GM18507 (cell line): Measurements from ENCODE around the gene INPP4B.
A peak's percentile ranks its signal among the peaks of the same experiment; 100 is the strongest.

Experiments used
- DNase-seq: peaks from one replicate; pipeline ENCODE4 v3.0.0; 2011; ENCODE audit warnings: low read depth; ENCODE audit not compliant: insufficient read length; ENCODE audit errors: extremely low spot score
- FAIRE-seq: peaks from 2 replicates; lab custom pipeline; 2011; peaks lifted over from hg19 to GRCh38; lab: Jason Lieb, UNC

The INPP4B gene

GRCh38 chr4:142372530-142373260 is 473.4 kb downstream of the INPP4B start:
- no peak for DNase-seq
- no peak for FAIRE-seq

GRCh38 chr4:142369141-142369540 is 477.0 kb downstream of the INPP4B start:
- no peak for FAIRE-seq

GRCh38 chr4:142367418-142368180 is 478.5 kb downstream of the INPP4B start:
- FAIRE-seq = no peak

More at GRCh38 chr4:142369141-142369540, 477.0 kb downstream of the INPP4B start:
- DNase-seq = no peak

GRCh38 chr4:142366769-142367181 is 479.3 kb downstream of the INPP4B start:
- DNase-seq (no peak), FAIRE-seq (no peak)

More at GRCh38 chr4:142367418-142368180, 478.5 kb downstream of the INPP4B start:
- DNase-seq = no peak

- no peak for FAIRE-seq
- no peak for DNase-seq
These were observed 480.7 kb downstream of the INPP4B start for GRCh38 chr4:142365391-142365790.

GRCh38 chr4:142363686-142364085 is 482.4 kb downstream of the INPP4B start:
- FAIRE-seq = no peak
- DNase-seq = no peak

- no peak for FAIRE-seq
- no peak for DNase-seq
These were observed 484.1 kb downstream of the INPP4B start for GRCh38 chr4:142361981-142362380.

- FAIRE-seq = no peak
These were observed 485.4 kb downstream of the INPP4B start for GRCh38 chr4:142360657-142361056.

GRCh38 chr4:142358656-142359055 is 487.4 kb downstream of the INPP4B start:
- DNase-seq (no peak), FAIRE-seq (no peak)

More at GRCh38 chr4:142360657-142361056, 485.4 kb downstream of the INPP4B start:
- DNase-seq = no peak

GRCh38 chr4:142356801-142357200 is 489.3 kb downstream of the INPP4B start:
- no peak for DNase-seq
- no peak for FAIRE-seq

- FAIRE-seq = no peak
These were observed 489.9 kb downstream of the INPP4B start for GRCh38 chr4:142356118-142356759.

GRCh38 chr4:142355421-142355930 is 490.6 kb downstream of the INPP4B start:
- DNase-seq = no peak
- FAIRE-seq = no peak

More at GRCh38 chr4:142356118-142356759, 489.9 kb downstream of the INPP4B start:
- no peak for DNase-seq

GRCh38 chr4:142354794-142355420 is 491.2 kb downstream of the INPP4B start:
- DNase-seq = no peak
- no peak for FAIRE-seq

GRCh38 chr4:142354041-142354440 is 492.1 kb downstream of the INPP4B start:
- DNase-seq = no peak
- FAIRE-seq = no peak

- DNase-seq (no peak), FAIRE-seq (peak; percentile 74)
These were observed 492.9 kb downstream of the INPP4B start for GRCh38 chr4:142353149-142353738.

- DNase-seq (no peak), FAIRE-seq (no peak)
These were observed 493.4 kb downstream of the INPP4B start for GRCh38 chr4:142352712-142353111.

GRCh38 chr4:142351958-142352357 is 494.1 kb downstream of the INPP4B start:
- DNase-seq (no peak), FAIRE-seq (no peak)

GRCh38 chr4:142350871-142351270 is 495.2 kb downstream of the INPP4B start:
- FAIRE-seq = no peak
- DNase-seq = no peak

- no peak for FAIRE-seq
- no peak for DNase-seq
These were observed 497.5 kb downstream of the INPP4B start for GRCh38 chr4:142348613-142349021.
